Fibroblast of villous mesenchyme (primary cell): ENCODE measurements around the gene LRRC14B. TPM values are rescaled to one million over a fixed set of nuclear protein-coding genes. Genes with fewer than 3 reads are reported as not detected.
"Not testable (repeated sequence)": the region's sequence is repeated elsewhere in the genome, so short reads cannot be mapped to it uniquely, and the experiment has no call there.

Experiments used
- DNase-seq: peaks from one replicate; pipeline ENCODE4 v3.0.0-alpha.2; 2010; ENCODE audit warnings: low read depth
- H3K4me3 ChIP-seq: 2 replicates; pipeline ENCODE4 v1.5.1; 2011; ENCODE audit warnings: low read depth, mild to moderate bottlenecking, low read length
- CTCF ChIP-seq: IDR thresholded peaks from 2 replicates; pipeline ENCODE4 v1.5.1; 2012; ENCODE audit warnings: low read depth, mild to moderate bottlenecking, low read length; ENCODE audit not compliant: insufficient read depth
- total RNA-seq: library from RNA; depleted of rRNA; stranded (reverse); fragments of >200 nt; gene quantifications from 2 replicates; pipeline ENCODE4 v1.2.3, GENCODE V29; 2012

Gene LRRC14B
- total RNA-seq, 1 donor = not detected

GRCh38 chr5:164244-164643 lies 27.1 kb upstream of the LRRC14B start:
- no peak overlapping the region for H3K4me3 ChIP-seq
- no peak for TF ChIP-seq CTCF
- DNase-seq = no peak

DNA sequence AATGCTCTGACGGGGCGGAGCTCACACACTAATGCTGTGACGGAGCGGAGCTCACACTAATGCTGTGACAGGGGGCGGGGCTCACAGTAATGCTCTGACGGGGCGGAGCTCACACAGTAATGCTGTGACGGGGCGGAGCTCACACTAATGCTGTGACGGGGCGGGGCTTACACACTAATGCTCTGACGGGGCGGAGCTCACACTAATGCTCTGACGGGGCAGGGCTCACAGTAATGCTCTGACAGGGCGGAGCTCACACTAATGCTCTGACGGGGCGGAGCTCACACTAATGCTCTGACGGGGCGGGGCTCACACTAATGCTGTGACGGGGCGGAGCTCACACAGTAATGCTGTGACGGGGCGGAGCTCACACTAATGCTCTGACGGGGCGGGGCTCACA lies 26.5 kb upstream of the LRRC14B start:
- H3K4me3 ChIP-seq, DNase-seq: not testable (repeated sequence)

- no peak for DNase-seq
- no peak overlapping the region for H3K4me3 ChIP-seq
- no peak for TF ChIP-seq CTCF
These were observed 24.6 kb upstream of the LRRC14B start for GRCh38 chr5:166441-167372.

DNA sequence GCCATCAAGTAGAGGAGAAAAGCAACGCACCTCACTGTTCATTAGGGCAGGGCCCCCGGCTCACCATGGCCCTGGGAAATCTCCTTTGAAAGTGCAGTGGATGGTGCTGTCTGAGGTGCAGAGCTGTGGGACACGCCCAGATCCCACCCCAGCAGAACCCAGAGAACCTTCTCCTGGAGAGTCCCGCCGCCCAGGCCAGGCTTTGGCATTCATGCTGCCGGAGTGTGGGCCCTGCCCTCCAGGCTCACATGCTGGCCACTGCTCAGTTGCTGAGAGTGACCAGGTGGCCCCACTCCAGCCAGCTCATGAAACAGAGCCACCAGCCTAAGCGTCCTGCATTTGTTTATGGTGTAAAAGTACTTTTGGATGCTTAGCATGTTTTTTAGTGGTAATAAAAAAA lies 23.8 kb upstream of the LRRC14B start:
- DNase-seq = peak; percentile 50
- no peak for TF ChIP-seq CTCF

DNA sequence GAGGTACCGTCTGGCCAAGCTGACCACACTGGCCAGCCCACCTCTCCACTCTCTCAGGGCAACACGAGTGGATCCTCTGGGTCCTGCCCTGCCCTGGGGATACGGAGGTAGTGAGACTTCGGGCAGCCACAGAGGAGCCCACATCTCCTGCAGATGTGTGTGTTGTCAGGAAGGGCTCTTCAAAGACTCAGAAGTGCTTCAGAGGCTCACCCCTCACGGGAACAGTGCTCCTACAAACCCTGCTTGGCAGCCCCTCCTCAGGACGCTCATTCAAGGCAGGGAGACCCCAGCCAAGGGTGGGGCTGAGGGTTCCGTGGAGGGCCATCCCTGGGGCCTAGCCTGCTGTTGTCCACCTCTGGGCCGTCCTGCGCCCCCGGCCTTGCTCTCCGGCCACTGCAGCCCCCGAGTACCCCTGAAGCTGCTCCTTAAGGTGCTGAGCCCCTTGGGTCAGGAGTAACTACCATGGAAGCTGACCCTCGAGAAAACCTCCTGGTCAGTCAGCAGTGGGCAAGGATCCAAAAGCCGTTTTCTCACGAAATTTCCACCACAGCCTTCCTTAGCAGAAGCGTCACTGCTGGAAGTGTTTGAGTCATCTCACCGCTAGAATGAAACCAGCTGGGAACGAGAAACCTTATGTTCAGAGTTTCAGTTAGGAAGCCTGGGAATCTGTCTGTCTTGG lies 23.2 kb upstream of the LRRC14B start:
- DNase-seq = peak; percentile 96
- no peak overlapping the region for H3K4me3 ChIP-seq
- TF ChIP-seq CTCF = no peak

More for the DNA sequence above, 23.8 kb upstream of the LRRC14B start:
- no peak overlapping the region for H3K4me3 ChIP-seq

DNA sequence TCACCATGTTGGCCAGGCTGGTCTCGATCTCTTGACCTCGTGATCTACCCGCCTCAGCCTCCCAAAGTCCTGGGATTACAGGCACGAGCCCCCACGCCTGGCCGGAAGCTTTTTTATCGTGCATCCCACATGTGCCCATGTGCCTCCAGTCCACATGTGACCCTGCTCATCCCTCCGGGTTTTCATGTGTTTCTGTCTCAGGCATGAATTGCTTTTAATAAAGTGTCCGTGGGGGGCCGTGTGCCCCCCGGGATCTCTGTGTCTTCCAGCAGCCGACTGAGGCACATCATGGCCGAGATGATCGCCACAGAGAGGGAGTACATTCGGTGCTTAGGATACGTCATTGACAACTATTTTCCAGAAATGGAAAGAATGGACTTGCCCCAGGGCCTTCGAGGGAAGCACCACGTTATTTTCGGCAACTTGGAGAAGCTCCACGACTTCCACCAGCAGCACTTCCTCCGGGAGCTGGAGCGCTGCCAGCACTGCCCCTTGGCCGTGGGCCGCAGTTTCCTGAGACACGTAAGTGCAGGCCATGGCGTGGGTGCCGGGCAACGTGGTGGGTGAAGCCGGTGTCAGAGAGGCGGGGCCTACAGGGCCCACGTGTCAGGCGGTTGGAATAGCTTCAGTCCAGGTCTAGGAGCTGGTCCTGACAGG lies 22.1 kb upstream of the LRRC14B start:
- peak; percentile 72 for DNase-seq
- no peak for TF ChIP-seq CTCF
- H3K4me3 ChIP-seq = no peak overlapping the region

- no peak for DNase-seq
- no peak overlapping the region for H3K4me3 ChIP-seq
- TF ChIP-seq CTCF = no peak
These were observed 21.6 kb upstream of the LRRC14B start for GRCh38 chr5:169728-170094.
